ENCODE data around the gene DYNC1H1. TPM values are rescaled to one million over a fixed set of nuclear protein-coding genes. Genes with fewer than 3 reads are reported as not detected.

DYNC1H1 gene
- total and polyA plus RNA-seq, 10 donors: 65.9 to 446 (median 351) TPM

GRCh38 chr14:101965181-101965544, 790 bp downstream of the DYNC1H1 start:
- peak overlapping the region; percentile 89 to 96 (median 94) for H3K27ac ChIP-seq
- peaks cover 17 to 77% (median 52%) of the 10 kb centered on the region in 6 donors for H3K4me1 ChIP-seq
- peaks cover 0 to 19% (median 0%) of the 10 kb centered on the region in 6 donors for H3K36me3 ChIP-seq
- peak overlapping the region; percentile 82 to 100 (median 94) for H3K4me3 ChIP-seq
- H3K27me3 ChIP-seq (replicated peaks in 1 of 7): no peaks in the 10 kb centered on the region
- TF ChIP-seq POLR2AphosphoS5 (IDR thresholded peaks at IDR 0.05) (peak; percentile 45 to 74 (median 53)), POLR2A (IDR thresholded peaks at IDR 0.05) (no peak)
- TF ChIP-seq, protein P1, sequence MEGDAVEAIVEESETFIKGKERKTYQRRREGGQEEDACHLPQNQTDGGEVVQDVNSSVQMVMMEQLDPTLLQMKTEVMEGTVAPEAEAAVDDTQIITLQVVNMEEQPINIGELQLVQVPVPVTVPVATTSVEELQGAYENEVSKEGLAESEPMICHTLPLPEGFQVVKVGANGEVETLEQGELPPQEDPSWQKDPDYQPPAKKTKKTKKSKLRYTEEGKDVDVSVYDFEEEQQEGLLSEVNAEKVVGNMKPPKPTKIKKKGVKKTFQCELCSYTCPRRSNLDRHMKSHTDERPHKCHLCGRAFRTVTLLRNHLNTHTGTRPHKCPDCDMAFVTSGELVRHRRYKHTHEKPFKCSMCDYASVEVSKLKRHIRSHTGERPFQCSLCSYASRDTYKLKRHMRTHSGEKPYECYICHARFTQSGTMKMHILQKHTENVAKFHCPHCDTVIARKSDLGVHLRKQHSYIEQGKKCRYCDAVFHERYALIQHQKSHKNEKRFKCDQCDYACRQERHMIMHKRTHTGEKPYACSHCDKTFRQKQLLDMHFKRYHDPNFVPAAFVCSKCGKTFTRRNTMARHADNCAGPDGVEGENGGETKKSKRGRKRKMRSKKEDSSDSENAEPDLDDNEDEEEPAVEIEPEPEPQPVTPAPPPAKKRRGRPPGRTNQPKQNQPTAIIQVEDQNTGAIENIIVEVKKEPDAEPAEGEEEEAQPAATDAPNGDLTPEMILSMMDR (IDR thresholded peaks at IDR 0.05 in 8 of 11, conservative IDR thresholded peaks at IDR 0.05 in 3 of 11): no peak
- peak; percentile 91 for DNase-seq
- no peaks in the 10 kb centered on the region for H3K9me3 ChIP-seq
- intact Hi-C loops (cut with DNase I; ENCODE audit: low total_unique reads): loop anchor here (10.0 kb wide), 1 partner anchor 260 kb away; no protein-coding TSS in a partner anchor
- WGBS, 5 donors: 0 to 1% (median 1%) methylated on average over 14 to 28 of the region's 28 CpGs

- intact Hi-C loops (cut with DNase I; ENCODE audit: low total_unique reads): loop anchor here (10.0 kb wide), 1 partner anchor 261 kb away; no protein-coding TSS in a partner anchor
- TF ChIP-seq, protein P1 (IDR thresholded peaks at IDR 0.05 in 8 of 11, conservative IDR thresholded peaks at IDR 0.05 in 3 of 11): no peak
- no peak for TF ChIP-seq POLR2AphosphoS5 (IDR thresholded peaks at IDR 0.05)
- no peak for TF ChIP-seq POLR2A (IDR thresholded peaks at IDR 0.05)
- Histone ChIP-seq H3K4me3 (peak overlapping the region; percentile 82 to 100 (median 94)), H3K27me3 (replicated peaks in 1 of 7) (no peaks in the 10 kb centered on the region), H3K36me3 (peaks cover 0 to 20% (median 0%) of the 10 kb centered on the region in 6 donors), H3K4me1 (peaks cover 17 to 78% (median 55%) of the 10 kb centered on the region in 6 donors), H3K27ac (peak overlapping the region; percentile 89 to 96 (median 94)), H3K9me3 (no peaks in the 10 kb centered on the region)
- DNase-seq: no peak
- 33 to 64% (median 51%) methylated on average over 5 of the region's 5 CpGs for whole genome bisulfite sequencing, 5 donors
These were observed 1.7 kb downstream of the DYNC1H1 start for GRCh38 chr14:101965770-101966722.

DNA sequence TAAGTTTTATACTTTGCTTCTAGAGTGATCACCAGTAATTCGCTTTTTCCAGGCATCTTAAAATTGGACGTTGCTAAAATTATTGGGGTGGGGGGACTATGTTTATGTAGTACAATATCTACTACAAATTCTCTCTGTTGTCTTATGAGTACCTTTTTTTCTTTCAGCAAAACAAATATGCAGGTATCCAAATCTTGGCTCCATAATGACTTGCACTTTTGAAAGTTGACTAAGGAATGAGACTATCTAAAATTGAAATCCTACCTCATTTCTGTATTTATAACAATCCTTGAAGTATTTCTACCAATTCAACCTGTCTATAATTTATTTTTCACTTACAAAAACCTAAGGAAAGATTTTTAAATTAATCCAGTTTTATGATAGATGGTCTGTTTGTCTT, 2.4 kb downstream of the DYNC1H1 start:
- 69 to 83% (median 77%) methylated on average over 2 of the region's 2 CpGs for WGBS, 5 donors
- H3K9me3 ChIP-seq: no peaks in the 10 kb centered on the region
- no peak overlapping the region for H3K4me3 ChIP-seq
- TF ChIP-seq, protein P1 (IDR thresholded peaks at IDR 0.05 in 8 of 11, conservative IDR thresholded peaks at IDR 0.05 in 3 of 11): no peak
- TF ChIP-seq POLR2AphosphoS5 (IDR thresholded peaks at IDR 0.05): no peak
- no peak for TF ChIP-seq POLR2A (IDR thresholded peaks at IDR 0.05)
- intact Hi-C loops (cut with DNase I; ENCODE audit: low total_unique reads): loop anchor here (10.0 kb wide), 1 partner anchor 262 kb away; no protein-coding TSS in a partner anchor
- H3K4me1 ChIP-seq: peaks cover 24 to 79% (median 56%) of the 10 kb centered on the region in 6 donors
- peak overlapping the region in 2 of 8 donors; percentile 93 to 96 for H3K27ac ChIP-seq
- peaks cover 0 to 20% (median 0%) of the 10 kb centered on the region in 6 donors for H3K36me3 ChIP-seq
- no peaks in the 10 kb centered on the region for H3K27me3 ChIP-seq (replicated peaks in 1 of 7)
- no peak for DNase-seq

GRCh38 chr14:101968186-101968585, 3.8 kb downstream of the DYNC1H1 start:
- H3K27ac ChIP-seq: no peak overlapping the region
- intact Hi-C loops (cut with DNase I; ENCODE audit: low total_unique reads): loop anchor here (10.0 kb wide), 1 partner anchor 263 kb away; no protein-coding TSS in a partner anchor
- peaks cover 0 to 20% (median 0%) of the 10 kb centered on the region in 6 donors for H3K36me3 ChIP-seq
- TF ChIP-seq, protein P1 (IDR thresholded peaks at IDR 0.05 in 8 of 11, conservative IDR thresholded peaks at IDR 0.05 in 3 of 11): no peak
- TF ChIP-seq POLR2AphosphoS5 (IDR thresholded peaks at IDR 0.05) (no peak), POLR2A (IDR thresholded peaks at IDR 0.05) (no peak)
- WGBS, 5 donors: 86 to 94% (median 93%) methylated on average over 4 of the region's 4 CpGs
- no peak overlapping the region for H3K4me3 ChIP-seq
- H3K27me3 ChIP-seq (replicated peaks in 1 of 7): no peaks in the 10 kb centered on the region
- H3K9me3 ChIP-seq: no peaks in the 10 kb centered on the region
- no peak for DNase-seq
- H3K4me1 ChIP-seq: peaks cover 37 to 91% (median 70%) of the 10 kb centered on the region in 6 donors

Data from spleen (tissue), 11 donors.